Measurements from ENCODE around the gene SUDS3. TPM values are rescaled to one million over a fixed set of nuclear protein-coding genes. Genes with fewer than 3 reads are reported as not detected.
"Not testable (repeated sequence)": the region's sequence is repeated elsewhere in the genome, so short reads cannot be mapped to it uniquely, and the experiment has no call there.

Gene SUDS3
- total RNA-seq, 1 donor from 2014 or later = 23.5 TPM

DNA sequence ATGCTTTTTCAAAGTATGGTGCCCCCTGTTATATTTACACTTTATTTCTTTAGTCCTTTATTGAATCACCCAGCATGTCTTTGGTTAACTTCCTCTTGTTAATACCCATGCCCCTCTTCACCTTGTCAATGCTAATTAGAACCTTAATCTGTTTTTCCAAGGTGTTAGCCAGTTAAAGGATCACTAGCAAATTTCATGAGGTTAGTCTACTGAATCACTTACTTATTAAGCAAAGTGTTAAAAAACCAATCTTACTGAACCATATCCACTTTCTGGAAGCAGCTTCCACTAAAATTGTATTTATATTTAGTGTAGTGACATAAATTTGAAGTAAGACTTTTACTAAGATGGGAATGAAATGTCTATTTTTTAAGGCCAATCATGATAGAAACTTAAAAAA is 31.5 kb upstream of the SUDS3 start:
- no peak for DNase-seq (ENCODE audit: low spot score)
- no peak overlapping the region for H3K27ac Mint-ChIP-seq
- no peak overlapping the region for H3K4me3 Mint-ChIP-seq (ENCODE audit: low read depth)
- intact Hi-C loops (cut with micrococcal nuclease) = no loop called here
- no peaks in the 10 kb centered on the region for H3K36me3 Mint-ChIP-seq (ENCODE audit: low read depth)
- H3K27me3 Mint-ChIP-seq (ENCODE audit: low read depth) = no peaks in the 10 kb centered on the region
- H3K9me3 Mint-ChIP-seq = no peaks in the 10 kb centered on the region
- peaks cover 14% of the 10 kb centered on the region for H3K4me1 Mint-ChIP-seq (ENCODE audit: low read depth)

- H3K27me3 Mint-ChIP-seq (ENCODE audit: low read depth) = no peaks in the 10 kb centered on the region
Measured at GRCh38 chr12:118345355-118345754, 31.0 kb upstream of the SUDS3 start.

GRCh38 chr12:118346895-118347294 is 29.5 kb upstream of the SUDS3 start:
- intact Hi-C loops (cut with micrococcal nuclease) = no loop called here
- no peak for DNase-seq (ENCODE audit: low spot score)
- no peaks in the 10 kb centered on the region for H3K27me3 Mint-ChIP-seq (ENCODE audit: low read depth)
- H3K9me3 Mint-ChIP-seq = no peaks in the 10 kb centered on the region
- no peak overlapping the region for H3K27ac Mint-ChIP-seq
- H3K4me3 Mint-ChIP-seq (ENCODE audit: low read depth) = no peak overlapping the region
- H3K36me3 Mint-ChIP-seq (ENCODE audit: low read depth) = no peaks in the 10 kb centered on the region
- H3K4me1 Mint-ChIP-seq (ENCODE audit: low read depth) = peaks cover 15% of the 10 kb centered on the region

More at GRCh38 chr12:118345355-118345754, 31.0 kb upstream of the SUDS3 start:
- no peak for DNase-seq (ENCODE audit: low spot score)
- no peaks in the 10 kb centered on the region for H3K9me3 Mint-ChIP-seq
- intact Hi-C loops (cut with micrococcal nuclease) = no loop called here
- H3K4me3 Mint-ChIP-seq (ENCODE audit: low read depth) = no peak overlapping the region
- peaks cover 15% of the 10 kb centered on the region for H3K4me1 Mint-ChIP-seq (ENCODE audit: low read depth)
- H3K36me3 Mint-ChIP-seq (ENCODE audit: low read depth) = no peaks in the 10 kb centered on the region
- no peak overlapping the region for H3K27ac Mint-ChIP-seq

GRCh38 chr12:118347916-118348315 is 28.4 kb upstream of the SUDS3 start:
- Mint-ChIP-seq H3K9me3 (no peaks in the 10 kb centered on the region), H3K27me3 (ENCODE audit: low read depth) (no peaks in the 10 kb centered on the region), H3K4me1 (ENCODE audit: low read depth) (peaks cover 15% of the 10 kb centered on the region), H3K27ac (no peak overlapping the region), H3K36me3 (ENCODE audit: low read depth) (peaks cover 1% of the 10 kb centered on the region), H3K4me3 (ENCODE audit: low read depth) (no peak overlapping the region)
- intact Hi-C loops (cut with micrococcal nuclease) = no loop called here
- no peak for DNase-seq (ENCODE audit: low spot score)

- no peak for DNase-seq (ENCODE audit: low spot score)
- Mint-ChIP-seq H3K27me3 (ENCODE audit: low read depth) (no peaks in the 10 kb centered on the region), H3K36me3 (ENCODE audit: low read depth) (peaks cover 25% of the 10 kb centered on the region), H3K27ac (no peak overlapping the region), H3K4me3 (ENCODE audit: low read depth) (no peak overlapping the region), H3K9me3 (peaks cover 11% of the 10 kb centered on the region), H3K4me1 (ENCODE audit: low read depth) (peaks cover 32% of the 10 kb centered on the region)
- intact Hi-C loops (cut with micrococcal nuclease) = no loop called here
Measured at GRCh38 chr12:118350908-118351559, 25.3 kb upstream of the SUDS3 start.

DNA sequence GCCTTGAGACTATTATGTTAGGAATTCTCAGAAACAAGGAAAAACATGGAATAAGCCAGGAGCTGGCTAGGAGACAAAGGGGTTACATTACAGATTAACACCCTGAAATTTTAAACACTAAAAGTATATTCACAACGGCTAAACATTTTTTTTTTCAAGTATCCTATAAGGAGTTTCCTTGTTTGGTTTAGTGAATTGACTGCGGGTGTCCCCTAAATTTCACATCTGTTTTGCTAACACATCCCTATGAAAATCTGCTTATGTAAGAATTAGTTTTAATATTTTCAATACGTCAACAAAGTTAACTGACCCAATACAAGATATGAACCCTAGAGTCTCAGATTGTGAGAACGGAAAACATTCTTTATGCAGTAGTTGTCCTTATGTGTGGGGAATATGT is 22.6 kb upstream of the SUDS3 start:
- no peak overlapping the region for H3K4me3 Mint-ChIP-seq (ENCODE audit: low read depth)
- DNase-seq (ENCODE audit: low spot score) = no peak
- no peaks in the 10 kb centered on the region for H3K27me3 Mint-ChIP-seq (ENCODE audit: low read depth)
- H3K36me3 Mint-ChIP-seq (ENCODE audit: low read depth) = peaks cover 30% of the 10 kb centered on the region
- intact Hi-C loops (cut with micrococcal nuclease) = no loop called here
- peaks cover 11% of the 10 kb centered on the region for H3K9me3 Mint-ChIP-seq
- no peak overlapping the region for H3K27ac Mint-ChIP-seq
- H3K4me1 Mint-ChIP-seq (ENCODE audit: low read depth) = peaks cover 40% of the 10 kb centered on the region

GRCh38 chr12:118354503-118354902 is 21.9 kb upstream of the SUDS3 start:
- H3K9me3 Mint-ChIP-seq = peaks cover 11% of the 10 kb centered on the region
- DNase-seq (ENCODE audit: low spot score); intact Hi-C loops (cut with micrococcal nuclease); H3K27ac Mint-ChIP-seq; H3K4me3 Mint-ChIP-seq (ENCODE audit: low read depth); H3K27me3 Mint-ChIP-seq (ENCODE audit: low read depth): not testable (repeated sequence)
- H3K4me1 Mint-ChIP-seq (ENCODE audit: low read depth) = peaks cover 40% of the 10 kb centered on the region
- H3K36me3 Mint-ChIP-seq (ENCODE audit: low read depth) = peaks cover 30% of the 10 kb centered on the region

GRCh38 chr12:118354903-118355302 is 21.5 kb upstream of the SUDS3 start:
- H3K4me1 Mint-ChIP-seq (ENCODE audit: low read depth) = peaks cover 44% of the 10 kb centered on the region
- H3K4me3 Mint-ChIP-seq (ENCODE audit: low read depth) = peak overlapping the region; percentile 42
- peak overlapping the region; percentile 62 for H3K27ac Mint-ChIP-seq
- H3K9me3 Mint-ChIP-seq = peaks cover 11% of the 10 kb centered on the region
- no peaks in the 10 kb centered on the region for H3K27me3 Mint-ChIP-seq (ENCODE audit: low read depth)
- intact Hi-C loops (cut with micrococcal nuclease) = loop anchor here (5.0 kb wide), 2 partner anchors 188 to 293 kb away; partner anchors contain the start of gene WSB2
- no peak for DNase-seq (ENCODE audit: low spot score)
- peaks cover 30% of the 10 kb centered on the region for H3K36me3 Mint-ChIP-seq (ENCODE audit: low read depth)

- H3K4me1 Mint-ChIP-seq (ENCODE audit: low read depth) = peaks cover 44% of the 10 kb centered on the region
- no peak for DNase-seq (ENCODE audit: low spot score)
- intact Hi-C loops (cut with micrococcal nuclease) = loop anchor here (5.0 kb wide), 2 partner anchors 189 to 294 kb away; partner anchors contain the start of gene WSB2
- H3K27me3 Mint-ChIP-seq (ENCODE audit: low read depth) = no peaks in the 10 kb centered on the region
- H3K9me3 Mint-ChIP-seq = peaks cover 11% of the 10 kb centered on the region
- H3K4me3 Mint-ChIP-seq (ENCODE audit: low read depth) = no peak overlapping the region
- no peak overlapping the region for H3K27ac Mint-ChIP-seq
- peaks cover 30% of the 10 kb centered on the region for H3K36me3 Mint-ChIP-seq (ENCODE audit: low read depth)
Measured at GRCh38 chr12:118355843-118356242, 20.5 kb upstream of the SUDS3 start.

- H3K27ac Mint-ChIP-seq = peak overlapping the region; percentile 92
- DNase-seq (ENCODE audit: low spot score) = no peak
- H3K4me3 Mint-ChIP-seq (ENCODE audit: low read depth) = peak overlapping the region; percentile 92
- intact Hi-C loops (cut with micrococcal nuclease) = loop anchor here (1.0 to 5.0 kb wide), 5 partner anchors 16 to 295 kb away; partner anchors contain the start of gene WSB2
- H3K9me3 Mint-ChIP-seq = peaks cover 11% of the 10 kb centered on the region
- H3K36me3 Mint-ChIP-seq (ENCODE audit: low read depth) = peaks cover 30% of the 10 kb centered on the region
- no peaks in the 10 kb centered on the region for H3K27me3 Mint-ChIP-seq (ENCODE audit: low read depth)
- H3K4me1 Mint-ChIP-seq (ENCODE audit: low read depth) = peaks cover 44% of the 10 kb centered on the region
Measured at GRCh38 chr12:118356809-118357256, 19.5 kb upstream of the SUDS3 start.

DNA sequence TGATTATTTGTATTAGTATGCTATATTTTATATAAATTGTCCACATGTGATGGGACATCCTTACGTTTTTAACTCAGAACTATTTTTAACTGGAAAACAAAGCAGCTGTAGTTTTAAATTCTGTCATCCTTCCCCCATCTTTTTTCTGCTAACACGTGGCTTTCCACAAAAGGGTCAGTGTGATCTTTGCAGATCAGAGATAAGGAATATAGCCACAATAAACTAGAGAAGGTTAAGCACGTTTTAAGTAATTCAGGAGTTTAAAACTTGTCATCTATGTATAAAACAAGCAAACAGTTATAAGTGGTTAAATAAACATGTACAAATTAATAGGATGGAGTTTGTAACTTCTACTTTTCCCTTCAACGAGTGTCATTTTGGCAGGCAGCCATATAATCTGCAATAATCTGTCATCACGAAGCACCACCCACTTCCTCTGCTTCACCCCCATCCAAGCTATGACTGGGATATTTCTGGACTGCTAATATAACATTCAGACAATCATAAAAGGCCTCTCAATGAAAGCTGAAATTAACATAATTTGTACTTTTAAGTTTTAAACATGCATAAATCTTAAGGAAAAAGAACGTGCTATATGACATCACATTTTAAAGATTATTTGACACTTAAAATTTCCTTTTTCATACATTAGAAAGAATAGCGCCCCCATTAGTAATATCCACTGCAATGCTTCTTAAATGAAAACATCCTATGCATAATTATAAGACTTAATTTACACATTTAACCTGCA is 18.9 kb upstream of the SUDS3 start:
- H3K4me3 Mint-ChIP-seq (ENCODE audit: low read depth) = peak overlapping the region; percentile 92
- peaks cover 30% of the 10 kb centered on the region for H3K36me3 Mint-ChIP-seq (ENCODE audit: low read depth)
- DNase-seq (ENCODE audit: low spot score) = peak; percentile 33
- intact Hi-C loops (cut with micrococcal nuclease) = loop anchor here (1.0 to 5.0 kb wide), 5 partner anchors 16 to 295 kb away; partner anchors contain the start of gene WSB2
- H3K4me1 Mint-ChIP-seq (ENCODE audit: low read depth) = peaks cover 44% of the 10 kb centered on the region
- peak overlapping the region; percentile 92 for H3K27ac Mint-ChIP-seq
- H3K27me3 Mint-ChIP-seq (ENCODE audit: low read depth) = no peaks in the 10 kb centered on the region
- H3K9me3 Mint-ChIP-seq = peaks cover 11% of the 10 kb centered on the region

GRCh38 chr12:118358008-118358359 is 18.4 kb upstream of the SUDS3 start:
- peaks cover 11% of the 10 kb centered on the region for H3K9me3 Mint-ChIP-seq
- DNase-seq (ENCODE audit: low spot score) = no peak
- peaks cover 28% of the 10 kb centered on the region for H3K36me3 Mint-ChIP-seq (ENCODE audit: low read depth)
- H3K4me1 Mint-ChIP-seq (ENCODE audit: low read depth) = peaks cover 43% of the 10 kb centered on the region
- H3K27ac Mint-ChIP-seq = peak overlapping the region; percentile 92
- intact Hi-C loops (cut with micrococcal nuclease) = loop anchor here (5.0 kb wide), 2 partner anchors 191 to 296 kb away; partner anchors contain the start of gene WSB2
- H3K27me3 Mint-ChIP-seq (ENCODE audit: low read depth) = no peaks in the 10 kb centered on the region
- peak overlapping the region; percentile 92 for H3K4me3 Mint-ChIP-seq (ENCODE audit: low read depth)
